CD14-positive monocyte (primary cell): Measurements from ENCODE around the gene LST1. TPM values are rescaled to one million over a fixed set of nuclear protein-coding genes. Genes with fewer than 3 reads are reported as not detected.
"Not testable (repeated sequence)": the region's sequence is repeated elsewhere in the genome, so short reads cannot be mapped to it uniquely, and the experiment has no call there.

Experiments used
- DNase-seq, 3 donors: peaks; one replicate each; pipeline ENCODE4 v3.0.0-alpha.2; 2011 to 2022
- H2AFZ ChIP-seq: 2 replicates; pipeline ENCODE4 v1.6.0; 2012; ENCODE audit warnings: mild to moderate bottlenecking, low read depth, low read length, inconsistent platforms; ENCODE audit not compliant: insufficient read depth, poor library complexity, severe bottlenecking
- H3K27ac ChIP-seq, 2 donors: 1 replicate in 1 of 2; 2 replicates in 1 of 2; pipeline ENCODE4 v1.5.1; 2012 to 2013; ENCODE audit warnings: low read length in 2 of 2, control low read depth in 1 of 2, inconsistent platforms in 1 of 2, low read depth in 1 of 2, mild to moderate bottlenecking in 1 of 2
- H3K27me3 ChIP-seq, 2 donors: one replicate each; pipeline versions ENCODE4 v1.6.0 to v1.6.1; 2011 to 2013; ENCODE audit warnings: low read length in 2 of 2; ENCODE audit not compliant: control insufficient read depth in 2 of 2, insufficient read depth in 2 of 2
- H3K36me3 ChIP-seq, 2 donors: replicated peaks in 1 of 2; 1 replicate in 1 of 2; 2 replicates in 1 of 2; pipeline versions ENCODE4 v1.5.1 to v1.6.1; 2012 to 2013; ENCODE audit warnings: low read length in 2 of 2, control low read depth in 1 of 2, inconsistent platforms in 1 of 2, mild to moderate bottlenecking in 1 of 2; ENCODE audit not compliant: insufficient read depth in 2 of 2, control insufficient read depth in 1 of 2
- H3K4me1 ChIP-seq, 2 donors: 1 replicate in 1 of 2; 2 replicates in 1 of 2; pipeline versions ENCODE4 v1.5.1 to v1.6.1; 2012 to 2013; ENCODE audit warnings: low read length in 2 of 2, control low read depth in 1 of 2, inconsistent platforms in 1 of 2, mild to moderate bottlenecking in 1 of 2, moderate library complexity in 1 of 2; ENCODE audit not compliant: insufficient read depth in 2 of 2, control insufficient read depth in 1 of 2
- H3K4me2 ChIP-seq: replicated peaks from 2 replicates; pipeline ENCODE3; 2012; ENCODE audit warnings: low read length, moderate library complexity, mild to moderate bottlenecking; ENCODE audit not compliant: poor library complexity, severe bottlenecking; ENCODE audit errors: extremely low read depth
- H3K4me3 ChIP-seq, 3 experiments: fragments of 200-600 bp in 1 of 3; sonication (generic) in 1 of 3; replicated peaks in 1 of 3; 1 replicate in 2 of 3; 2 replicates in 1 of 3; pipeline ENCODE4 v1.5.1; 2011 to 2013; ENCODE audit warnings: low read length in 3 of 3, mild to moderate bottlenecking in 3 of 3, control low read depth in 2 of 3, low read depth in 2 of 3, inconsistent platforms in 1 of 3, moderate library complexity in 1 of 3
- H3K79me2 ChIP-seq: 2 replicates; pipeline ENCODE4 v1.6.0; 2012; ENCODE audit warnings: mild to moderate bottlenecking, control low read depth, inconsistent platforms, low read length, moderate library complexity; ENCODE audit not compliant: insufficient read depth
- H3K9ac ChIP-seq: 2 replicates; pipeline ENCODE4 v1.6.0; 2017; ENCODE audit warnings: low read length, mild to moderate bottlenecking; ENCODE audit not compliant: insufficient read depth, poor library complexity, severe bottlenecking
- H3K9me3 ChIP-seq, 2 donors: replicated peaks in 1 of 2; 1 replicate in 1 of 2; 2 replicates in 1 of 2; pipeline versions ENCODE4 v1.5.1 to v1.6.1; 2012 to 2013; ENCODE audit warnings: low read length in 2 of 2, control low read depth in 1 of 2; ENCODE audit not compliant: control insufficient read depth in 1 of 2, insufficient read depth in 1 of 2
- H4K20me1 ChIP-seq: 2 replicates; pipeline ENCODE4 v1.6.0; 2012; ENCODE audit warnings: mild to moderate bottlenecking, low read length, control low read depth, moderate library complexity; ENCODE audit not compliant: insufficient read depth
- H3K27ac Mint-ChIP-seq, 7 donors: one replicate each; pipeline ENCODE4 v1.8.0; 2020; ENCODE audit warnings: mild to moderate bottlenecking in 7 of 7, mixed read lengths in 7 of 7, moderate library complexity in 6 of 7, inconsistent platforms in 2 of 7
- H3K27me3 Mint-ChIP-seq, 3 donors: one replicate each; pipeline ENCODE4 v1.8.0; 2021 to 2022; ENCODE audit warnings: low read depth in 3 of 3, mild to moderate bottlenecking in 3 of 3, mixed read lengths in 3 of 3, moderate library complexity in 3 of 3, inconsistent platforms in 1 of 3
- H3K36me3 Mint-ChIP-seq, 2 donors: one replicate each; pipeline ENCODE4 v1.8.0; 2020; ENCODE audit warnings: mixed read lengths in 2 of 2, inconsistent platforms in 1 of 2, mild to moderate bottlenecking in 1 of 2
- H3K4me1 Mint-ChIP-seq: one replicate; pipeline ENCODE4 v1.8.0; 2020; ENCODE audit warnings: mild to moderate bottlenecking, mixed read lengths
- H3K4me3 Mint-ChIP-seq, 2 donors: one replicate each; pipeline ENCODE4 v1.8.0; 2020; ENCODE audit warnings: mild to moderate bottlenecking in 2 of 2, mixed read lengths in 2 of 2, moderate library complexity in 1 of 2
- H3K9me3 Mint-ChIP-seq, 7 donors: one replicate each; pipeline ENCODE4 v1.8.0; 2020 to 2022; ENCODE audit warnings: mixed read lengths in 7 of 7, mild to moderate bottlenecking in 6 of 7, moderate library complexity in 6 of 7, inconsistent platforms in 2 of 7
- CTCF ChIP-seq: fragments of 200-600 bp; IDR thresholded peaks from one replicate; pipeline ENCODE4 v1.8.0; 2022; ENCODE audit warnings: antibody characterized with exemption, mild to moderate bottlenecking
- WGBS: methylation state at CpG from one replicate; pipeline ENCODE4 v1.1.5; 2013; ENCODE audit warnings: missing lambda C conversion rate; ENCODE audit not compliant: insufficient coverage; 5-methylcytosine and 5-hydroxymethylcytosine counted together
- intact Hi-C, 2 donors: fragments of 100-400 bp; cut with micrococcal nuclease; formaldehyde crosslinking; loops; one replicate each; pipeline versions ENCODE4 v1.15.0 to v1.15.1; 2023
- polyA plus RNA-seq, 3 donors: library from polyadenylated mRNA; depleted of rRNA in 1 of 3; unstranded in 2 of 3; stranded (reverse) in 1 of 3; fragments of 300-500 nt in 2 of 3; fragments of >200 nt in 1 of 3; fragmentation: Illumina TruSeq in 2 of 3; gene quantifications; 1 replicate in 2 of 3; 2 replicates in 1 of 3; pipeline ENCODE4 v1.2.3, GENCODE V29; 2012 to 2021

The LST1 gene
- polyA plus RNA-seq, 3 donors, result 1,103 to 1,584 (median 1,202) TPM

- Histone ChIP-seq H4K20me1 (peaks cover 34% of the 10 kb centered on the region), H3K9ac (peak overlapping the region; percentile 73), H3K27me3 (no peaks in the 10 kb centered on the region), H3K36me3 (peaks cover 12 to 23% of the 10 kb centered on the region in 2 donors), H2AFZ (peak overlapping the region; percentile 31), H3K4me1 (peaks cover 61 to 77% of the 10 kb centered on the region in 2 donors), H3K4me3 (peak overlapping the region; percentile 61 to 98 (median 92)), H3K4me2 (peak overlapping the region; percentile 99), H3K79me2 (peaks cover 52% of the 10 kb centered on the region), H3K27ac (peak overlapping the region; percentile 80 to 85), H3K9me3 (no peaks in the 10 kb centered on the region)
- intact Hi-C loops, result loop anchor here in 1 of 2 donors (2.0 kb wide), 1 partner anchor 29 kb away; no protein-coding TSS in a partner anchor
- Mint-ChIP-seq H3K4me3 (peak overlapping the region; percentile 97 to 98), H3K9me3 (peaks cover 0 to 4% (median 0%) of the 10 kb centered on the region in 7 donors), H3K4me1 (peaks cover 80% of the 10 kb centered on the region), H3K36me3 (peaks cover 32 to 33% of the 10 kb centered on the region in 2 donors), H3K27ac (peak overlapping the region; percentile 72 to 97 (median 91)), H3K27me3 (peaks cover 0 to 6% (median 3%) of the 10 kb centered on the region in 3 donors)
- DNase-seq, result peak in 1 of 3 donors; percentile 8
- WGBS, result 22% methylated on average over 11 of the region's 12 CpGs
- no peak for TF ChIP-seq CTCF
Observed at GRCh38 chr6:31587791-31588777, 2.0 kb downstream of the LST1 start.

- Histone ChIP-seq H3K79me2 (peaks cover 43% of the 10 kb centered on the region), H3K27ac (peak overlapping the region in 1 of 2 donors; percentile 85), H3K27me3 (no peaks in the 10 kb centered on the region), H2AFZ (no peak overlapping the region), H3K4me3 (peak overlapping the region in 2 of 3 experiments; percentile 61 to 98), H4K20me1 (peaks cover 34% of the 10 kb centered on the region), H3K4me1 (peaks cover 52 to 69% of the 10 kb centered on the region in 2 donors), H3K9me3 (no peaks in the 10 kb centered on the region), H3K9ac (peak overlapping the region; percentile 73), H3K4me2 (peak overlapping the region; percentile 99), H3K36me3 (peaks cover 12 to 23% of the 10 kb centered on the region in 2 donors)
- 30% methylated on average over 3 of the region's 9 CpGs for WGBS
- DNase-seq, result no peak
- Mint-ChIP-seq H3K36me3 (peaks cover 32% of the 10 kb centered on the region in 2 donors), H3K4me1 (peaks cover 73% of the 10 kb centered on the region), H3K27me3 (peaks cover 0 to 6% (median 3%) of the 10 kb centered on the region in 3 donors), H3K4me3 (peak overlapping the region; percentile 71 to 77), H3K27ac (peak overlapping the region; percentile 62 to 97 (median 79)), H3K9me3 (peaks cover 0 to 4% (median 0%) of the 10 kb centered on the region in 7 donors)
- no peak for TF ChIP-seq CTCF
- intact Hi-C loops, result no loop called here
Observed at GRCh38 chr6:31588871-31589650, 3.0 kb downstream of the LST1 start.

- H2AFZ ChIP-seq, H3K4me3 Mint-ChIP-seq, H3K4me2 ChIP-seq, H3K9ac ChIP-seq, H3K27me3 ChIP-seq, H3K9me3 Mint-ChIP-seq, H3K27me3 Mint-ChIP-seq, H3K4me3 ChIP-seq, H3K9me3 ChIP-seq, DNase-seq, H3K27ac ChIP-seq, intact Hi-C loops: not testable (repeated sequence)
- peak overlapping the region in 4 of 7 donors; percentile 37 to 79 (median 55) for H3K27ac Mint-ChIP-seq
- 80% methylated on average over 4 of the region's 5 CpGs for WGBS
- H3K36me3 ChIP-seq, result peaks cover 12 to 23% of the 10 kb centered on the region in 2 donors
- H3K4me1 Mint-ChIP-seq, result peaks cover 62% of the 10 kb centered on the region
- H4K20me1 ChIP-seq, result peaks cover 34% of the 10 kb centered on the region
- H3K36me3 Mint-ChIP-seq, result peaks cover 32% of the 10 kb centered on the region in 2 donors
- H3K79me2 ChIP-seq, result peaks cover 36% of the 10 kb centered on the region
- peaks cover 36 to 61% of the 10 kb centered on the region in 2 donors for H3K4me1 ChIP-seq
Observed at GRCh38 chr6:31590691-31591090, 4.6 kb downstream of the LST1 start.
